Endothelial cell of umbilical vein (primary cell): ENCODE results near the gene KHK. TPM values are rescaled to one million over a fixed set of nuclear protein-coding genes. Genes with fewer than 3 reads are reported as not detected.
"Not testable (repeated sequence)": the region's sequence is repeated elsewhere in the genome, so short reads cannot be mapped to it uniquely, and the experiment has no call there.

ENCODE experiments used
- BruUV-seq: library from RNA; stranded (reverse); fragments of 400-500 nt; replicated peaks from 2 replicates; lab custom pipeline; 2021; lab: Mats Ljungman, UMichigan
- CTCF ChIA-PET: fragments of 300-600, 350-600 bp; sonication (Branson Sonifier 250); formaldehyde crosslinking; loops from one replicate; lab custom pipeline; 2021; ENCODE audit warnings: antibody characterized with exemption, inconsistent platforms; lab: Charles Lee
- POLR2A ChIA-PET: fragments of 300-600, 350-600 bp; sonication (Branson Sonifier 250); formaldehyde crosslinking; loops from one replicate; lab custom pipeline; 2021; ENCODE audit warnings: antibody characterized with exemption, inconsistent platforms; lab: Charles Lee
- DNase-seq: peaks from one replicate; pipeline ENCODE4 v3.0.0-alpha.2; 2011; ENCODE audit warnings: low read depth, low spot score
- FAIRE-seq: peaks from 2 replicates; lab custom pipeline; 2011; peaks lifted over from hg19 to GRCh38; lab: Jason Lieb, UNC
- H2AFZ ChIP-seq: 2 replicates; pipeline ENCODE4 v1.6.0; 2012; ENCODE audit warnings: low read depth, low read length, control low read depth, inconsistent platforms
- H3K27ac ChIP-seq: 2 replicates; pipeline ENCODE4 v1.5.1; 2011; ENCODE audit warnings: low read depth, mild to moderate bottlenecking, control low read depth, low read length, moderate library complexity; ENCODE audit not compliant: insufficient read depth
- H3K27me3 ChIP-seq, 2 experiments: 2 replicates each; pipeline versions ENCODE4 v1.6.0 to v1.6.1; 2011; ENCODE audit warnings: low read length in 2 of 2, mixed read lengths in 1 of 2; ENCODE audit not compliant: control insufficient read depth in 2 of 2, insufficient read depth in 2 of 2
- H3K36me3 ChIP-seq, 2 experiments: 2 replicates in 1 of 2; 3 replicates in 1 of 2; pipeline ENCODE4 v1.5.1; 2011; ENCODE audit warnings: low read length in 2 of 2, mild to moderate bottlenecking in 1 of 2, moderate library complexity in 1 of 2; ENCODE audit not compliant: control insufficient read depth in 2 of 2, insufficient read depth in 2 of 2; ENCODE audit errors: extremely low read depth in 1 of 2
- H3K4me1 ChIP-seq: 3 replicates; pipeline ENCODE4 v1.5.1; 2011; ENCODE audit warnings: mild to moderate bottlenecking, low read length; ENCODE audit not compliant: control insufficient read depth, insufficient read depth; ENCODE audit errors: extremely low read depth
- H3K4me2 ChIP-seq: 2 replicates; pipeline ENCODE4 v1.6.1; 2011; ENCODE audit warnings: low read length, control low read depth, mixed read lengths; ENCODE audit not compliant: insufficient read depth
- H3K4me3 ChIP-seq, 3 experiments: fragments of 200-600 bp in 1 of 3; sonication (generic), shearing (Covaris generic) in 1 of 3; replicated peaks in 1 of 3; 2 replicates each; pipeline ENCODE4 v1.5.1; 2011 to 2016; ENCODE audit warnings: control low read depth in 3 of 3, low read length in 3 of 3, mild to moderate bottlenecking in 2 of 3, inconsistent platforms in 1 of 3, low read depth in 1 of 3, moderate library complexity in 1 of 3; ENCODE audit not compliant: insufficient read depth in 1 of 3
- H3K79me2 ChIP-seq: 2 replicates; pipeline ENCODE4 v1.6.0; 2012; ENCODE audit warnings: low read length, inconsistent platforms; ENCODE audit not compliant: control insufficient read depth, insufficient read depth
- H3K9ac ChIP-seq: replicated peaks from 2 replicates; pipeline ENCODE3; 2011; ENCODE audit warnings: low read length, control low read depth; ENCODE audit not compliant: insufficient read depth; ENCODE audit errors: extremely low read depth
- H3K9me1 ChIP-seq: replicated peaks from 3 replicates; pipeline ENCODE4 v1.6.0; 2011; ENCODE audit warnings: mild to moderate bottlenecking, low read length; ENCODE audit not compliant: control insufficient read depth, insufficient read depth; ENCODE audit errors: extremely low read depth
- H3K9me3 ChIP-seq: replicated peaks from 2 replicates; pipeline ENCODE4 v1.5.1; 2012; ENCODE audit warnings: low read length, inconsistent platforms; ENCODE audit not compliant: control insufficient read depth, insufficient read depth
- H4K20me1 ChIP-seq: replicated peaks from 2 replicates; pipeline ENCODE3; 2011; ENCODE audit warnings: mild to moderate bottlenecking, low read length; ENCODE audit not compliant: control insufficient read depth, insufficient read depth; ENCODE audit errors: extremely low read depth
- CTCF ChIP-seq, 2 donors: IDR thresholded peaks; 1 replicate in 1 of 2; 2 replicates in 1 of 2; pipeline ENCODE4 v1.5.1; 2011; ENCODE audit warnings: low read length in 2 of 2, mild to moderate bottlenecking in 2 of 2, moderate library complexity in 2 of 2, control low read depth in 1 of 2, inconsistent platforms in 1 of 2, low read depth in 1 of 2; ENCODE audit not compliant: insufficient read depth in 1 of 2; ENCODE audit errors: extremely low read depth in 1 of 2
- EZH2 ChIP-seq: IDR thresholded peaks from 2 replicates; pipeline ENCODE4 v1.6.1; 2012; ENCODE audit warnings: borderline replicate concordance, low read depth, mild to moderate bottlenecking, moderate library complexity, low read length, inconsistent platforms; ENCODE audit not compliant: severe bottlenecking
- FOS ChIP-seq: IDR thresholded peaks from 2 replicates; pipeline ENCODE4 v1.6.1; 2011; ENCODE audit warnings: mild to moderate bottlenecking, low read length, moderate library complexity, borderline replicate concordance; ENCODE audit not compliant: insufficient read depth
- GATA2 ChIP-seq: IDR thresholded peaks from 2 replicates; pipeline ENCODE4 v1.7.0; 2011; ENCODE audit warnings: low read depth, mild to moderate bottlenecking, moderate library complexity, mixed read lengths, low read length; ENCODE audit not compliant: insufficient read length, insufficient read depth
- JUN ChIP-seq: IDR thresholded peaks from 2 replicates; pipeline ENCODE4 v1.6.1; 2011; ENCODE audit warnings: borderline replicate concordance, low read depth; ENCODE audit not compliant: insufficient read length, insufficient read depth
- MAX ChIP-seq: IDR thresholded peaks from 2 replicates; pipeline ENCODE4 v1.6.1; 2011; ENCODE audit not compliant: insufficient read depth, insufficient read length
- MYC ChIP-seq: IDR thresholded peaks from one replicate; pipeline ENCODE4 v1.6.1; 2011; ENCODE audit warnings: mild to moderate bottlenecking, low read depth, low read length
- POLR2A ChIP-seq: IDR thresholded peaks from 2 replicates; pipeline ENCODE4 v1.6.1; 2012; ENCODE audit warnings: low read depth, mild to moderate bottlenecking, control low read depth, low read length
- POLR2AphosphoS5 ChIP-seq: IDR thresholded peaks from 2 replicates; pipeline ENCODE4 v1.6.1; 2012; ENCODE audit warnings: low read depth, mild to moderate bottlenecking, control low read depth, low read length, moderate library complexity; ENCODE audit not compliant: insufficient read depth
- dilution Hi-C: fragments of 300-500 bp; cut with MboI; formaldehyde crosslinking; loops from one replicate; pipeline ENCODE4 v1.15.0; 2019; ENCODE audit warnings: low sequenced_read_pairs; ENCODE audit not compliant: extremely low pct_ligation_motif_present
- intact Hi-C: fragments of 100-400 bp; cut with micrococcal nuclease; formaldehyde crosslinking; loops from one replicate; pipeline ENCODE4 v1.10.0; 2022
- polyA plus RNA-seq, 4 experiments: library from polyadenylated mRNA; depleted of rRNA in 3 of 4; stranded (reverse) in 3 of 4; unstranded in 1 of 4; fragments of >200 nt; gene quantifications; 2 replicates each; pipeline versions ENCODE4 v1.2.1 to v1.2.3, GENCODE V29; 2011 to 2012; ENCODE audit warnings: missing spikeins in 1 of 4
- total RNA-seq: library from RNA; stranded (reverse); gene quantifications from 2 replicates; pipeline ENCODE4 v1.2.3, GENCODE V29; 2021

Gene KHK
- total and polyA plus RNA-seq, 2 donors (not counting 3 experiments of a cell fraction or from before 2014, with no cell fraction given): 2.9 to 4.4 TPM

GRCh38 chr2:27075566-27075871 is 11.1 kb upstream of the KHK start:
- dilution Hi-C loops, intact Hi-C loops, H3K27ac ChIP-seq, H3K79me2 ChIP-seq, H3K9ac ChIP-seq, H4K20me1 ChIP-seq, H3K4me1 ChIP-seq, H2AFZ ChIP-seq, H3K36me3 ChIP-seq, H3K27me3 ChIP-seq, DNase-seq, H3K9me3 ChIP-seq, H3K4me3 ChIP-seq, BruUV-seq, CTCF ChIA-PET, H3K9me1 ChIP-seq, FAIRE-seq, H3K4me2 ChIP-seq: not testable (repeated sequence)
- POLR2A ChIA-PET: interaction anchor here (0.5 kb wide), 1 partner anchor 12 kb away, joined by 7 read pairs; no protein-coding TSS in a partner anchor

GRCh38 chr2:27076323-27076722 is 10.2 kb upstream of the KHK start:
- POLR2A ChIA-PET: no interaction called here
- FAIRE-seq: no peak
- peaks cover 7% of the 10 kb centered on the region for H3K4me1 ChIP-seq

More at GRCh38 chr2:27076323-27076722, 10.2 kb upstream of the KHK start:
- Histone ChIP-seq H3K27me3 (no peaks in the 10 kb centered on the region), H4K20me1 (no peaks in the 10 kb centered on the region), H3K4me3 (no peak overlapping the region), H3K79me2 (peaks cover under 1% of the 10 kb centered on the region), H3K9ac (no peak overlapping the region), H3K27ac (no peak overlapping the region), H3K4me2 (no peak overlapping the region), H2AFZ (no peak overlapping the region), H3K9me1 (no peaks in the 10 kb centered on the region), H3K9me3 (no peaks in the 10 kb centered on the region), H3K36me3 (no peaks in the 10 kb centered on the region)
- CTCF ChIA-PET: interaction anchor here (0.8 to 1.0 kb wide), 2 partner anchors 9 to 115 kb away, joined by 3 to 4 read pairs; no protein-coding TSS in a partner anchor
- TF ChIP-seq MAX (no peak), FOS (no peak), JUN (no peak), EZH2 (no peak), POLR2AphosphoS5 (no peak), MYC (no peak), GATA2 (no peak), CTCF (IDR thresholded peaks at IDR 0.05; ENCODE audit: extremely low read depth in 1 of 2, insufficient read depth in 1 of 2, low read depth in 1 of 2, low read length in 2 of 2) (no peak), POLR2A (no peak)
- intact Hi-C loops: no loop called here
- dilution Hi-C loops: no loop called here
- no TSS peak for BruUV-seq
- no peak for DNase-seq
